GM23338 (cell line): Measurements from ENCODE around the gene STX8. TPM values are rescaled to one million over a fixed set of nuclear protein-coding genes. Genes with fewer than 3 reads are reported as not detected.

Experiments
- ATAC-seq: fragments of 200-7000 bp; cut with Tn5 transposase; 3 replicates; pipeline ENCODE4 v1.9.1; 2020
- DNase-seq: peaks from one replicate; pipeline ENCODE4 v3.0.0-alpha.2; 2015; ENCODE audit warnings: low spot score
- H2AFZ ChIP-seq: fragments of 200-600 bp; sonication (generic); 2 replicates; pipeline ENCODE4 v1.8.0; 2016; ENCODE audit warnings: antibody characterized with exemption, mild to moderate bottlenecking, moderate library complexity
- H3F3A ChIP-seq: fragments of 200-600 bp; sonication (generic); replicated peaks from 2 replicates; pipeline ENCODE4 v1.8.0; 2017; ENCODE audit warnings: antibody characterized with exemption, mixed run types, low read depth
- H3K27ac ChIP-seq: fragments of 200-600 bp; sonication (generic); 2 replicates; pipeline ENCODE4 v1.6.1; 2016; ENCODE audit warnings: low read depth
- H3K27me3 ChIP-seq: fragments of 200-600 bp; sonication (generic); 2 replicates; pipeline ENCODE4 v1.8.0; 2016; ENCODE audit warnings: mild to moderate bottlenecking, mixed run types, moderate library complexity; ENCODE audit not compliant: insufficient read depth
- H3K36me3 ChIP-seq: fragments of 200-600 bp; sonication (generic); 2 replicates; pipeline ENCODE4 v1.8.0; 2016; ENCODE audit warnings: mild to moderate bottlenecking; ENCODE audit not compliant: insufficient read depth
- H3K4me1 ChIP-seq: fragments of 200-600 bp; sonication (generic); 2 replicates; pipeline ENCODE4 v1.8.0; 2016; ENCODE audit warnings: mild to moderate bottlenecking, moderate library complexity; ENCODE audit not compliant: insufficient read depth
- H3K4me2 ChIP-seq: fragments of 200-600 bp; sonication (generic); 2 replicates; pipeline ENCODE4 v1.7.1; 2017; ENCODE audit warnings: mixed run types
- H3K4me3 ChIP-seq: fragments of 200-600 bp; sonication (generic); 2 replicates; pipeline ENCODE4 v1.6.1; 2016; ENCODE audit warnings: mixed run types
- H3K79me2 ChIP-seq: fragments of 200-600 bp; sonication (generic); replicated peaks from 2 replicates; pipeline ENCODE4 v1.8.0; 2017; ENCODE audit warnings: mild to moderate bottlenecking; ENCODE audit not compliant: insufficient read depth
- H3K9me2 ChIP-seq: fragments of 200-600 bp; sonication (generic); 2 replicates; pipeline ENCODE4 v1.8.0; 2017; ENCODE audit not compliant: insufficient read depth
- H4K20me1 ChIP-seq: fragments of 200-600 bp; sonication (generic); replicated peaks from 2 replicates; pipeline ENCODE4 v1.8.0; 2017; ENCODE audit warnings: mild to moderate bottlenecking; ENCODE audit not compliant: insufficient read depth
- H3K27ac Mint-ChIP-seq: 2 replicates; pipeline ENCODE4 v1.8.0; 2020; ENCODE audit warnings: inconsistent platforms, mild to moderate bottlenecking, moderate library complexity, mixed read lengths
- H3K27me3 Mint-ChIP-seq: 3 replicates; pipeline ENCODE4 v1.8.0; 2022; ENCODE audit warnings: low read depth, mild to moderate bottlenecking, moderate library complexity, mixed read lengths, inconsistent platforms; ENCODE audit not compliant: insufficient read depth, poor library complexity
- H3K36me3 Mint-ChIP-seq: 3 replicates; pipeline ENCODE4 v1.8.0; 2021; ENCODE audit warnings: low read depth, mild to moderate bottlenecking, inconsistent platforms, moderate library complexity, mixed read lengths
- H3K4me1 Mint-ChIP-seq: 3 replicates; pipeline ENCODE4 v1.8.0; 2020; ENCODE audit warnings: mild to moderate bottlenecking, inconsistent platforms, mixed read lengths
- H3K4me3 Mint-ChIP-seq: 3 replicates; pipeline ENCODE4 v1.8.0; 2021; ENCODE audit warnings: moderate library complexity, mild to moderate bottlenecking, inconsistent platforms, mixed read lengths
- H3K9me3 Mint-ChIP-seq: 3 replicates; pipeline ENCODE4 v1.8.0; 2020; ENCODE audit warnings: moderate library complexity, mild to moderate bottlenecking, inconsistent platforms, mixed read lengths
- CREB1 ChIP-seq: fragments of 250-450 bp; sonication (Bioruptor Pico); IDR thresholded peaks from 2 replicates; pipeline ENCODE4 v1.5.0; 2020; ENCODE audit warnings: low read depth, mild to moderate bottlenecking, moderate library complexity
- CTCF ChIP-seq, 2 experiments: fragments of 200-600 bp in 1 of 2; sonication (generic) in 1 of 2; conservative IDR thresholded peaks; 2 replicates each; pipeline versions ENCODE4 v1.5.1 to v1.6.1; 2016 to 2017; ENCODE audit warnings: antibody characterized with exemption in 2 of 2, low read depth in 2 of 2, mild to moderate bottlenecking in 2 of 2, moderate library complexity in 1 of 2
- EZH2 ChIP-seq: fragments of 200-600 bp; sonication (generic); IDR thresholded peaks from one replicate; pipeline ENCODE4 v1.8.0; 2017; ENCODE audit warnings: antibody characterized with exemption, mild to moderate bottlenecking, low read depth; ENCODE audit not compliant: unreplicated experiment
- EZH2phosphoT487 ChIP-seq: fragments of 200-600 bp; sonication (generic); IDR thresholded peaks from one replicate; pipeline ENCODE4 v1.8.1; 2018; ENCODE audit warnings: antibody characterized with exemption; ENCODE audit not compliant: unreplicated experiment
- JUNB ChIP-seq: IDR thresholded peaks from one replicate; pipeline ENCODE4 v1.6.1; 2016; ENCODE audit warnings: antibody characterized with exemption; ENCODE audit not compliant: unreplicated experiment
- NANOG ChIP-seq: IDR thresholded peaks from 2 replicates; pipeline ENCODE4 v1.6.1; 2016; ENCODE audit warnings: antibody characterized with exemption, borderline replicate concordance
- POLR2AphosphoS5 ChIP-seq: IDR thresholded peaks from 2 replicates; pipeline ENCODE4 v1.6.1; 2016; ENCODE audit warnings: antibody characterized with exemption, low read depth
- STAT1 ChIP-seq: IDR thresholded peaks from one replicate; pipeline ENCODE4 v1.6.1; 2016; ENCODE audit warnings: antibody characterized with exemption; ENCODE audit not compliant: unreplicated experiment
- ZNF114 ChIP-seq: fragments of 250-450 bp; sonication (Bioruptor Pico); IDR thresholded peaks from 2 replicates; pipeline ENCODE4 v1.5.0; 2020; ENCODE audit warnings: mild to moderate bottlenecking, moderate library complexity
- ZNF331 ChIP-seq: fragments of 250-450 bp; sonication (Bioruptor Pico); IDR thresholded peaks from 2 replicates; pipeline ENCODE4 v1.5.0; 2020; ENCODE audit warnings: low read depth, mild to moderate bottlenecking, moderate library complexity
- polyA plus RNA-seq: library from polyadenylated mRNA; unstranded; fragments of >200 nt; fragmentation: Nextera tagmentation; extraction: Ambion mirVana; gene quantifications from 2 replicates; pipeline ENCODE4 v1.2.1, GENCODE V29; 2016
- total RNA-seq: library from RNA; depleted of rRNA; stranded (reverse); fragments of >200 nt; shearing (Covaris generic); gene quantifications from 2 replicates; pipeline ENCODE4 v1.2.3, GENCODE V29; 2014
- TF ChIP-seq, protein P1 (sequence below): fragments of 250-450 bp; sonication (Bioruptor Pico); IDR thresholded peaks from 2 replicates; pipeline ENCODE4 v1.5.0; 2020; ENCODE audit warnings: mild to moderate bottlenecking, moderate library complexity
- TF ChIP-seq, protein P2 (sequence below): IDR thresholded peaks from 2 replicates; pipeline ENCODE4 v1.6.1; 2016; ENCODE audit warnings: antibody characterized with exemption
- TF ChIP-seq, protein P3 (sequence below): IDR thresholded peaks from one replicate; pipeline ENCODE4 v1.6.1; 2018; ENCODE audit warnings: antibody characterized with exemption; ENCODE audit not compliant: unreplicated experiment

STX8 gene
- total and polyA plus RNA-seq, 2 experiments from 2014 or later = 59.4 to 82.3 TPM

DNA sequence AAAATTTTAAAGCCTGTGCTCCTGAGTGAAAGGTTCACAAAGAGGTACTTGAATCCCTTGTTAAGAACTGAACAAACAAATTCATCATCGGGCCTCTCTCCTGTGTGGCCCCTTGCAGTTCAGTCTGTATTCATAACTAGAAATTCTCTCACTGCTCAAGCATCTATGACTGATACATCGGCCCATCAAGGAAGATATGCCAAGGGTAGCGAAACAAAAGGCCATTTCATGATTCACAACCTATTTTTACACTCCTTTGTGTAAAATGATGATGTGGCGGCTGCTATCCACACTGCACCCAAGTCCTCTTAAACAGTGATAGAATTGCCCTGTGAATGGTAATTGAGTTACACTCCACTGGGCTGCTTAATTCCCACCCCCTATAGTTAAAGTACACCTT, 204.6 kb downstream of the STX8 start:
- Histone ChIP-seq H3K4me1 (peaks cover 15% of the 10 kb centered on the region), H3F3A (no peaks in the 10 kb centered on the region), H3K4me2 (peak overlapping the region; percentile 61), H2AFZ (no peak overlapping the region), H3K27ac (no peak overlapping the region), H3K36me3 (no peaks in the 10 kb centered on the region), H3K27me3 (no peaks in the 10 kb centered on the region), H3K79me2 (no peaks in the 10 kb centered on the region), H4K20me1 (no peaks in the 10 kb centered on the region), H3K9me2 (no peaks in the 10 kb centered on the region), H3K4me3 (no peak overlapping the region)
- ATAC-seq = no peak
- Mint-ChIP-seq H3K27me3 (peaks cover 3% of the 10 kb centered on the region), H3K36me3 (peaks cover 4% of the 10 kb centered on the region; the same call in 2 of the 3 replicates), H3K4me1 (peaks cover 27% of the 10 kb centered on the region), H3K27ac (no peak overlapping the region), H3K4me3 (no peak overlapping the region), H3K9me3 (peaks cover 3% of the 10 kb centered on the region; the same call in 1 of the 3 replicates)
- no peak for DNase-seq
- TF ChIP-seq POLR2AphosphoS5 = no peak
- TF ChIP-seq JUNB = no peak
- no peak for TF ChIP-seq ZNF331 (CRISPR knock-in tag)
- TF ChIP-seq CTCF (conservative IDR thresholded peaks at IDR 0.05; ENCODE audit: low read depth in 2 of 2) = no peak
- TF ChIP-seq EZH2phosphoT487 = no peak
- TF ChIP-seq STAT1 = no peak
- TF ChIP-seq, protein P1, sequence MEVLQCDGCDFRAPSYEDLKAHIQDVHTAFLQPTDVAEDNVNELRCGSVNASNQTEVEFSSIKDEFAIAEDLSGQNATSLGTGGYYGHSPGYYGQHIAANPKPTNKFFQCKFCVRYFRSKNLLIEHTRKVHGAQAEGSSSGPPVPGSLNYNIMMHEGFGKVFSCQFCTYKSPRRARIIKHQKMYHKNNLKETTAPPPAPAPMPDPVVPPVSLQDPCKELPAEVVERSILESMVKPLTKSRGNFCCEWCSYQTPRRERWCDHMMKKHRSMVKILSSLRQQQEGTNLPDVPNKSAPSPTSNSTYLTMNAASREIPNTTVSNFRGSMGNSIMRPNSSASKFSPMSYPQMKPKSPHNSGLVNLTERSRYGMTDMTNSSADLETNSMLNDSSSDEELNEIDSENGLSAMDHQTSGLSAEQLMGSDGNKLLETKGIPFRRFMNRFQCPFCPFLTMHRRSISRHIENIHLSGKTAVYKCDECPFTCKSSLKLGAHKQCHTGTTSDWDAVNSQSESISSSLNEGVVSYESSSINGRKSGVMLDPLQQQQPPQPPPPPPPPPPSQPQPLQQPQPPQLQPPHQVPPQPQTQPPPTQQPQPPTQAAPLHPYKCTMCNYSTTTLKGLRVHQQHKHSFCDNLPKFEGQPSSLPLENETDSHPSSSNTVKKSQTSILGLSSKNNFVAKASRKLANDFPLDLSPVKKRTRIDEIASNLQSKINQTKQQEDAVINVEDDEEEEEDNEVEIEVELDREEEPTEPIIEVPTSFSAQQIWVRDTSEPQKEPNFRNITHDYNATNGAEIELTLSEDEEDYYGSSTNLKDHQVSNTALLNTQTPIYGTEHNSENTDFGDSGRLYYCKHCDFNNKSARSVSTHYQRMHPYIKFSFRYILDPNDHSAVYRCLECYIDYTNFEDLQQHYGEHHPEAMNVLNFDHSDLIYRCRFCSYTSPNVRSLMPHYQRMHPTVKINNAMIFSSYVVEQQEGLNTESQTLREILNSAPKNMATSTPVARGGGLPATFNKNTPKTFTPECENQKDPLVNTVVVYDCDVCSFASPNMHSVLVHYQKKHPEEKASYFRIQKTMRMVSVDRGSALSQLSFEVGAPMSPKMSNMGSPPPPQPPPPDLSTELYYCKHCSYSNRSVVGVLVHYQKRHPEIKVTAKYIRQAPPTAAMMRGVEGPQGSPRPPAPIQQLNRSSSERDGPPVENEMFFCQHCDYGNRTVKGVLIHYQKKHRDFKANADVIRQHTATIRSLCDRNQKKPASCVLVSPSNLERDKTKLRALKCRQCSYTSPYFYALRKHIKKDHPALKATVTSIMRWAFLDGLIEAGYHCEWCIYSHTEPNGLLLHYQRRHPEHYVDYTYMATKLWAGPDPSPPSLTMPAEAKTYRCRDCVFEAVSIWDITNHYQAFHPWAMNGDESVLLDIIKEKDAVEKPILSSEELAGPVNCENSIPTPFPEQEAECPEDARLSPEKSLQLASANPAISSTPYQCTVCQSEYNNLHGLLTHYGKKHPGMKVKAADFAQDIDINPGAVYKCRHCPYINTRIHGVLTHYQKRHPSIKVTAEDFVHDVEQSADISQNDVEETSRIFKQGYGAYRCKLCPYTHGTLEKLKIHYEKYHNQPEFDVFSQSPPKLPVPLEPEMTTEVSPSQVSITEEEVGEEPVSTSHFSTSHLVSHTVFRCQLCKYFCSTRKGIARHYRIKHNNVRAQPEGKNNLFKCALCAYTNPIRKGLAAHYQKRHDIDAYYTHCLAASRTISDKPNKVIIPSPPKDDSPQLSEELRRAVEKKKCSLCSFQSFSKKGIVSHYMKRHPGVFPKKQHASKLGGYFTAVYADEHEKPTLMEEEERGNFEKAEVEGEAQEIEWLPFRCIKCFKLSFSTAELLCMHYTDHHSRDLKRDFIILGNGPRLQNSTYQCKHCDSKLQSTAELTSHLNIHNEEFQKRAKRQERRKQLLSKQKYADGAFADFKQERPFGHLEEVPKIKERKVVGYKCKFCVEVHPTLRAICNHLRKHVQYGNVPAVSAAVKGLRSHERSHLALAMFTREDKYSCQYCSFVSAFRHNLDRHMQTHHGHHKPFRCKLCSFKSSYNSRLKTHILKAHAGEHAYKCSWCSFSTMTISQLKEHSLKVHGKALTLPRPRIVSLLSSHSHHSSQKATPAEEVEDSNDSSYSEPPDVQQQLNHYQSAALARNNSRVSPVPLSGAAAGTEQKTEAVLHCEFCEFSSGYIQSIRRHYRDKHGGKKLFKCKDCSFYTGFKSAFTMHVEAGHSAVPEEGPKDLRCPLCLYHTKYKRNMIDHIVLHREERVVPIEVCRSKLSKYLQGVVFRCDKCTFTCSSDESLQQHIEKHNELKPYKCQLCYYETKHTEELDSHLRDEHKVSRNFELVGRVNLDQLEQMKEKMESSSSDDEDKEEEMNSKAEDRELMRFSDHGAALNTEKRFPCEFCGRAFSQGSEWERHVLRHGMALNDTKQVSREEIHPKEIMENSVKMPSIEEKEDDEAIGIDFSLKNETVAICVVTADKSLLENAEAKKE (CRISPR knock-in tag) = no peak
- TF ChIP-seq, protein P2, sequence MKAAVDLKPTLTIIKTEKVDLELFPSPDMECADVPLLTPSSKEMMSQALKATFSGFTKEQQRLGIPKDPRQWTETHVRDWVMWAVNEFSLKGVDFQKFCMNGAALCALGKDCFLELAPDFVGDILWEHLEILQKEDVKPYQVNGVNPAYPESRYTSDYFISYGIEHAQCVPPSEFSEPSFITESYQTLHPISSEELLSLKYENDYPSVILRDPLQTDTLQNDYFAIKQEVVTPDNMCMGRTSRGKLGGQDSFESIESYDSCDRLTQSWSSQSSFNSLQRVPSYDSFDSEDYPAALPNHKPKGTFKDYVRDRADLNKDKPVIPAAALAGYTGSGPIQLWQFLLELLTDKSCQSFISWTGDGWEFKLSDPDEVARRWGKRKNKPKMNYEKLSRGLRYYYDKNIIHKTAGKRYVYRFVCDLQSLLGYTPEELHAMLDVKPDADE = no peak
- TF ChIP-seq NANOG = no peak
- TF ChIP-seq EZH2 = no peak
- TF ChIP-seq, protein P3, sequence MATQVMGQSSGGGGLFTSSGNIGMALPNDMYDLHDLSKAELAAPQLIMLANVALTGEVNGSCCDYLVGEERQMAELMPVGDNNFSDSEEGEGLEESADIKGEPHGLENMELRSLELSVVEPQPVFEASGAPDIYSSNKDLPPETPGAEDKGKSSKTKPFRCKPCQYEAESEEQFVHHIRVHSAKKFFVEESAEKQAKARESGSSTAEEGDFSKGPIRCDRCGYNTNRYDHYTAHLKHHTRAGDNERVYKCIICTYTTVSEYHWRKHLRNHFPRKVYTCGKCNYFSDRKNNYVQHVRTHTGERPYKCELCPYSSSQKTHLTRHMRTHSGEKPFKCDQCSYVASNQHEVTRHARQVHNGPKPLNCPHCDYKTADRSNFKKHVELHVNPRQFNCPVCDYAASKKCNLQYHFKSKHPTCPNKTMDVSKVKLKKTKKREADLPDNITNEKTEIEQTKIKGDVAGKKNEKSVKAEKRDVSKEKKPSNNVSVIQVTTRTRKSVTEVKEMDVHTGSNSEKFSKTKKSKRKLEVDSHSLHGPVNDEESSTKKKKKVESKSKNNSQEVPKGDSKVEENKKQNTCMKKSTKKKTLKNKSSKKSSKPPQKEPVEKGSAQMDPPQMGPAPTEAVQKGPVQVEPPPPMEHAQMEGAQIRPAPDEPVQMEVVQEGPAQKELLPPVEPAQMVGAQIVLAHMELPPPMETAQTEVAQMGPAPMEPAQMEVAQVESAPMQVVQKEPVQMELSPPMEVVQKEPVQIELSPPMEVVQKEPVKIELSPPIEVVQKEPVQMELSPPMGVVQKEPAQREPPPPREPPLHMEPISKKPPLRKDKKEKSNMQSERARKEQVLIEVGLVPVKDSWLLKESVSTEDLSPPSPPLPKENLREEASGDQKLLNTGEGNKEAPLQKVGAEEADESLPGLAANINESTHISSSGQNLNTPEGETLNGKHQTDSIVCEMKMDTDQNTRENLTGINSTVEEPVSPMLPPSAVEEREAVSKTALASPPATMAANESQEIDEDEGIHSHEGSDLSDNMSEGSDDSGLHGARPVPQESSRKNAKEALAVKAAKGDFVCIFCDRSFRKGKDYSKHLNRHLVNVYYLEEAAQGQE = no peak
- TF ChIP-seq ZNF114 (CRISPR knock-in tag) = no peak
- no peak for TF ChIP-seq CREB1
